ENCODE measurements around the gene PRKCZ.

DNA sequence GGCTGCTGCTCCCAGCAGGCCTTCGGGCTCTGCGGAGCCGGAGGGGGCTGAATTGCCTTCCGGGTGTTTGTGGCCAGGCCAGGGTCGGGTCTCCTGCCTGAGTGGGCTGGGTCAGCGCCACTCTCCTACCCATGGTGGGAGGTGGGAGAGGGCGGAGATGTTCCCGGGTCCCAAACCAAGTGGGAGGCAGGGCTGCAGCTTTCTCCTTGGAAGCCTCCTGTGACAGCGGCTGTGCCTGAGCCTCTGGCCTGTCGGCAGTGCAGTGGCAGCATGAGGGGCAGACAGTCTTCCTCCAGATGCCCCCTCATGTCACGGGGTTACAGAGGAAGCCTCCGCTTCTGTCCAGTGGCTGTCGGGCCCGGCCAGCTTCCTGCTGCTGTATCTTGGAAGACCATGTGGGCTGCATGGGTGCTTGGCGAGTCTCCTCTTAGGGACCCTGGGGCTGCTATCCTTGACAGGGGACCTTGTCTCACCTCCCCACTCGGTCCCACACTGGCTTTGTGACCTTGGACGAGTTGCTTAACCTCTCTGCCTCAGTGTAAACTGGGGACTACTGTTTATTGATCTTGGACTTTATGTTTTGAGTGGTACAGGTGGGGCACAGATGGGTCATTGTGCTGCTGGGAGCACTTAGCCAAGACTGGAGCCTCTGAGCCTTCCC is 182.2 kb downstream of the PRKCZ start:
- TF ChIP-seq, protein P1, sequence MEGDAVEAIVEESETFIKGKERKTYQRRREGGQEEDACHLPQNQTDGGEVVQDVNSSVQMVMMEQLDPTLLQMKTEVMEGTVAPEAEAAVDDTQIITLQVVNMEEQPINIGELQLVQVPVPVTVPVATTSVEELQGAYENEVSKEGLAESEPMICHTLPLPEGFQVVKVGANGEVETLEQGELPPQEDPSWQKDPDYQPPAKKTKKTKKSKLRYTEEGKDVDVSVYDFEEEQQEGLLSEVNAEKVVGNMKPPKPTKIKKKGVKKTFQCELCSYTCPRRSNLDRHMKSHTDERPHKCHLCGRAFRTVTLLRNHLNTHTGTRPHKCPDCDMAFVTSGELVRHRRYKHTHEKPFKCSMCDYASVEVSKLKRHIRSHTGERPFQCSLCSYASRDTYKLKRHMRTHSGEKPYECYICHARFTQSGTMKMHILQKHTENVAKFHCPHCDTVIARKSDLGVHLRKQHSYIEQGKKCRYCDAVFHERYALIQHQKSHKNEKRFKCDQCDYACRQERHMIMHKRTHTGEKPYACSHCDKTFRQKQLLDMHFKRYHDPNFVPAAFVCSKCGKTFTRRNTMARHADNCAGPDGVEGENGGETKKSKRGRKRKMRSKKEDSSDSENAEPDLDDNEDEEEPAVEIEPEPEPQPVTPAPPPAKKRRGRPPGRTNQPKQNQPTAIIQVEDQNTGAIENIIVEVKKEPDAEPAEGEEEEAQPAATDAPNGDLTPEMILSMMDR (conservative IDR thresholded peaks at IDR 0.05; ENCODE audit: low read depth in 2 of 2), result no peak
- no peak for TF ChIP-seq NANOG (IDR thresholded peaks at IDR 0.05; ENCODE audit: borderline replicate concordance)
